IMR-90 (cell line): ENCODE results near the gene BTBD10.

Experiments
- MXI1 ChIP-seq: IDR thresholded peaks from 2 replicates; pipeline ENCODE4 v1.6.1; 2012; ENCODE audit warnings: low read depth, mild to moderate bottlenecking, low read length, moderate library complexity, borderline replicate concordance
- TF ChIP-seq, protein P1 (sequence below): conservative IDR thresholded peaks from 2 replicates; pipeline ENCODE4 v1.5.1; 2012; ENCODE audit warnings: mild to moderate bottlenecking, low read depth, low read length, improper control_type of control experiment
- TF ChIP-seq, protein P2 (sequence below): fragments of 150-350 bp; IDR thresholded peaks from 2 replicates; pipeline ENCODE4 v1.6.1; 2016; ENCODE audit warnings: low read depth, mild to moderate bottlenecking, low read length, moderate library complexity, borderline replicate concordance

DNA sequence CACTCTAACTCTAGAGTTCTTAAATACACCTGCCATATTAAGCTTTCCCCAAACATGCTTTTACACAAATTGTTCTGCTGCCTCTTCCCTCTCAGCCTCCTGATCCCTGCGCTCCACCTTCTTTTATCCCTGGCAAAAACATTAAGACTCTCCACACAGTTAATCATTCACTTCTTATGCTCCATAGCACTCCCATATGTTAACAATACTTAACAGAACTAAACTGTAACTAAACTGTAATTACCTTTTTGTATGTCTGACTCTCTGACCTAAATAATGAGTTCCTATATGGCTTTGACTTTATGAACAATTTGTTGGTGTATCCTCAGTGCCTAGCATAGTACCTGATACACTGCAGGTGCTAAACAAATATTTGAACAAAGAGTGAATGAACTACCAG, 71.8 kb downstream of the BTBD10 start:
- TF ChIP-seq, protein P1, sequence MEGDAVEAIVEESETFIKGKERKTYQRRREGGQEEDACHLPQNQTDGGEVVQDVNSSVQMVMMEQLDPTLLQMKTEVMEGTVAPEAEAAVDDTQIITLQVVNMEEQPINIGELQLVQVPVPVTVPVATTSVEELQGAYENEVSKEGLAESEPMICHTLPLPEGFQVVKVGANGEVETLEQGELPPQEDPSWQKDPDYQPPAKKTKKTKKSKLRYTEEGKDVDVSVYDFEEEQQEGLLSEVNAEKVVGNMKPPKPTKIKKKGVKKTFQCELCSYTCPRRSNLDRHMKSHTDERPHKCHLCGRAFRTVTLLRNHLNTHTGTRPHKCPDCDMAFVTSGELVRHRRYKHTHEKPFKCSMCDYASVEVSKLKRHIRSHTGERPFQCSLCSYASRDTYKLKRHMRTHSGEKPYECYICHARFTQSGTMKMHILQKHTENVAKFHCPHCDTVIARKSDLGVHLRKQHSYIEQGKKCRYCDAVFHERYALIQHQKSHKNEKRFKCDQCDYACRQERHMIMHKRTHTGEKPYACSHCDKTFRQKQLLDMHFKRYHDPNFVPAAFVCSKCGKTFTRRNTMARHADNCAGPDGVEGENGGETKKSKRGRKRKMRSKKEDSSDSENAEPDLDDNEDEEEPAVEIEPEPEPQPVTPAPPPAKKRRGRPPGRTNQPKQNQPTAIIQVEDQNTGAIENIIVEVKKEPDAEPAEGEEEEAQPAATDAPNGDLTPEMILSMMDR, result no peak
- TF ChIP-seq, protein P2, sequence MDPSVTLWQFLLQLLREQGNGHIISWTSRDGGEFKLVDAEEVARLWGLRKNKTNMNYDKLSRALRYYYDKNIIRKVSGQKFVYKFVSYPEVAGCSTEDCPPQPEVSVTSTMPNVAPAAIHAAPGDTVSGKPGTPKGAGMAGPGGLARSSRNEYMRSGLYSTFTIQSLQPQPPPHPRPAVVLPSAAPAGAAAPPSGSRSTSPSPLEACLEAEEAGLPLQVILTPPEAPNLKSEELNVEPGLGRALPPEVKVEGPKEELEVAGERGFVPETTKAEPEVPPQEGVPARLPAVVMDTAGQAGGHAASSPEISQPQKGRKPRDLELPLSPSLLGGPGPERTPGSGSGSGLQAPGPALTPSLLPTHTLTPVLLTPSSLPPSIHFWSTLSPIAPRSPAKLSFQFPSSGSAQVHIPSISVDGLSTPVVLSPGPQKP, result no peak
- no peak for TF ChIP-seq MXI1
